IPS-15b (cell line): ENCODE data around the gene SV2C.
"Not testable (repeated sequence)": the region's sequence is repeated elsewhere in the genome, so short reads cannot be mapped to it uniquely, and the experiment has no call there.

Experiments used
- H3K27me3 ChIP-seq: one replicate; pipeline ENCODE4 v1.6.1; 2013; ENCODE audit warnings: low read length; ENCODE audit not compliant: control insufficient read depth, insufficient read depth
- H3K36me3 ChIP-seq: one replicate; pipeline ENCODE4 v1.6.1; 2013; ENCODE audit warnings: low read length; ENCODE audit not compliant: control insufficient read depth, insufficient read depth
- H3K4me1 ChIP-seq: one replicate; pipeline ENCODE4 v1.6.1; 2013; ENCODE audit warnings: mild to moderate bottlenecking, low read length; ENCODE audit not compliant: control insufficient read depth, insufficient read depth
- H3K4me3 ChIP-seq: one replicate; pipeline ENCODE4 v1.5.1; 2013; ENCODE audit warnings: low read depth, low read length
- H3K9ac ChIP-seq: one replicate; pipeline ENCODE4 v1.6.1; 2013; ENCODE audit warnings: low read depth, mild to moderate bottlenecking, low read length
- H3K9me3 ChIP-seq: one replicate; pipeline ENCODE4 v1.6.1; 2013; ENCODE audit warnings: mild to moderate bottlenecking, low read length; ENCODE audit not compliant: control insufficient read depth, insufficient read depth

Gene SV2C

DNA sequence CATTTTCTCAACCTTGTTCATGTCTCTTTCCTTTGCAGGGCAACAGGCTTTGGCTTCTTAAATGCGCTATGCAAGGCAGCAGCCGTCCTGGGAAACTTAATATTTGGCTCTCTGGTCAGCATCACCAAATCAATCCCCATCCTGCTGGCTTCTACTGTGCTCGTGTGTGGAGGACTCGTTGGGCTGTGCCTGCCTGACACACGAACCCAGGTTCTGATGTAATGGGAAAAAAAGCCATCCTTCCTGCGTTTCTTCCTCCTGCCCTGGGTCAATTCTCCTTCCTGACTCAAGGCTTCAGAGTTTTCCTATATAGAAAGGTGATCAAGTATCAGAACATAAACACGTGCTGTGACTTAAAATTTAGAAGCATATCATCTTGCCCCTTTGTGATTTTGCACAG is 242.1 kb downstream of the SV2C start:
- H3K9me3 ChIP-seq = no peaks in the 10 kb centered on the region
- no peaks in the 10 kb centered on the region for H3K27me3 ChIP-seq
- peaks cover 27% of the 10 kb centered on the region for H3K4me1 ChIP-seq
- H3K9ac ChIP-seq = no peak overlapping the region
- no peaks in the 10 kb centered on the region for H3K36me3 ChIP-seq
- peak overlapping the region; percentile 4 for H3K4me3 ChIP-seq

DNA sequence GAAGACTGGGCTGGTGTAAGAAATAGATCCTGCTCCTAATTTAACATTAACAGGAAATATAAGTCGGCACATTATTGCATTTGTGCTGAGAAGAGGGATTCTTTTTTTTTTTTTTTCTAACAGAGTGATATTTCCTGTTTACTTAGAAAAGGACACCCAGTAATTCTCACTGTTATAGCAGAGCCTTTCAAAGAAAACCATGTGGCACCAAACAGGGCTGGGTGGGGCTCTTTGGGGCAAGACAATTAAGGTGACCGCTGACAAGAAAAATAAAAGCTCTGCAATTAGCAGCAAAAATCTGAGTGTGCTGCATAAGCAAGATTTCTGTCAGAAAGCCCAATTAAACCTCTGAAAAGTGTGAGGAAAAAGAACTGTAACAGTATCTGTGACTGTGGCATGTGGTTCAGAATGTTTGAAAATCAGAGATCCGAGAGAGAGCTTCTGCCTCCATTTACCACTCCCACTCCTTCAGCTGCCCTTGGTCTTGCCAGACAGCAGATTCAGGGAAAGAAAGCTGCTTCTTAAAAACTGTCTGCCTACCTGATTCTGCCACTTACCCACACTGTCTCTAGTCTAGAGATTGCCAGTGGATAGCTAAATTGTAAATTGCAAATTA is 242.8 kb downstream of the SV2C start:
- H3K36me3 ChIP-seq = no peaks in the 10 kb centered on the region

DNA sequence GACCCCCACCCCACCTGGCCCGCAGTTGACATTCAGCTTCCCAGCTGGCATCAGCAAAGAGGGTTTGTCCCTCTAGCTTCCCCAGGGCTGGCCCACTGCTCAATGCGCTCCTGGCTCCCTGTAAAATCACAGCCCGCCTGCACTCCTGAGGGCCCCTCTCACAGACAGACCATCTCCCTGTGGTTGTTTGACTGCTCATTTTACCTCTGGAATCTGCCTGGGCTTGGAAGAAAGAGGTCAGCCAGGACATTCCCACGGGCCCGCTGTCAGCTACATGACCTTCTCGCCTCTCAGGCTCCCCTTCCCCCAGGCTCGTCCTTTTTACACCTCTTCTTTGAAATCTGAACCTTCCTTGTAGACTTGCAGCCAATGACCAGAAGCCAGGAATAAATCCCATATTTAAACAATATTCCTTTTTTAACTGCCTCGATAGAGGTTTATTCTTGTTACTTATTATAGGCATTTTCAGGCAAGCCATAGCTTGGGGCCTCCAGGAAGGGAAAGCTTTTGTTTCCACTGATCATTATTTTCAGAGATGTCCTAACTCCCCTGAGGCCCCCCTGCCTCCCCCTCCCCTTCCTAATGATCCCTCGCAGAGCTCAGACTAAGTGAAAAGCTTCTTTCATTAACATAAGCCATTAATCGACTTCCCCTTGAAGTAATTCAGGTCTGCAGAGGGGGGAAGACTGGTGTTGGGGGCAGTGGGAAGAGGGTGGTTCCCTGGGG is 243.6 kb downstream of the SV2C start:
- H3K36me3 ChIP-seq = no peaks in the 10 kb centered on the region
- H3K9ac ChIP-seq = no peak overlapping the region
- peaks cover 27% of the 10 kb centered on the region for H3K4me1 ChIP-seq
- no peaks in the 10 kb centered on the region for H3K9me3 ChIP-seq
- no peaks in the 10 kb centered on the region for H3K27me3 ChIP-seq
- peak overlapping the region; percentile 38 for H3K4me3 ChIP-seq

More for the DNA sequence above, 242.8 kb downstream of the SV2C start:
- Histone ChIP-seq H3K9ac (no peak overlapping the region), H3K27me3 (no peaks in the 10 kb centered on the region), H3K4me3 (peak overlapping the region; percentile 38), H3K4me1 (peaks cover 27% of the 10 kb centered on the region), H3K9me3 (no peaks in the 10 kb centered on the region)

DNA sequence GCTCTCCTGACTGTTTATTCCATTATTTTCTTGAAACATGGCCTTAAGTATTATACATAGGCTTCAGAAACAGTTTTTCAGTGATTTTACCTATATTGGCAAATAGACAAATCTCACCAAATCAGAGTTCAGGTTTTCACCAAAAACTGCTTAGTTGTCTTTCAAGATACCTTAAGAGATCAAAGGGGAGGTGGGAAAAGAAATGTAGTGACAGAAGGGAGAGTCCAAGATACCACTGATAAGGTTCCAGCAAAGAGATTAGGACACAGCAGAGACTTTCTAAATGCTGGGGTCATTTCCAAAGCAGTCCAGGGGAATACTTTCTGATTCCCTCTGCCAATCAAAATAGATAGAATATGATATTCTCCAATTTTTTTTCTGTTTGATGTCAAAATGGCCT is 246.2 kb downstream of the SV2C start:
- Histone ChIP-seq H3K9me3 (no peaks in the 10 kb centered on the region), H3K36me3 (no peaks in the 10 kb centered on the region), H3K4me1 (peaks cover 36% of the 10 kb centered on the region), H3K9ac (no peak overlapping the region), H3K4me3 (no peak overlapping the region), H3K27me3 (no peaks in the 10 kb centered on the region)

DNA sequence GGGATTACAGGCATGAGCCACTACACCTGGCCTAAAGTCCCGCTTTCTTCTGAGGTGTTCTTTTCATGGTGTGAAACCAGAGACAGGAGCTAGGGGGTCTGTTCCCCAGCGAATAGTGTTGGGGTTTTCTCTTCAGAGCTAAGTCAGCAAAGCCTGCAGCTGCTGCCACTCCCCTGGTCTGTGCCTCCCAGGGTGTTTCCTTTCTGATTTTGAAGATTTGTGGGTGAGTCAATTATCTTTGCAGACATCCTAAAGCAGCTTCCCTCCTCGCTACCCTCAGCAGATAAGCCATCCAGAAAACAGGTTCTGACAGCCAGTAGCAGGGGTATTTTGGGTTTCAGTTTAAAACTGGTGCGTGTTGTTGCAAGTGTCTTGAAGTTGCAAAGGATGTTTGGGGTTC is 247.9 kb downstream of the SV2C start:
- Histone ChIP-seq H3K9me3 (no peaks in the 10 kb centered on the region), H3K4me3 (no peak overlapping the region), H3K36me3 (no peaks in the 10 kb centered on the region), H3K27me3 (no peaks in the 10 kb centered on the region), H3K4me1 (peaks cover 23% of the 10 kb centered on the region), H3K9ac (no peak overlapping the region)

DNA sequence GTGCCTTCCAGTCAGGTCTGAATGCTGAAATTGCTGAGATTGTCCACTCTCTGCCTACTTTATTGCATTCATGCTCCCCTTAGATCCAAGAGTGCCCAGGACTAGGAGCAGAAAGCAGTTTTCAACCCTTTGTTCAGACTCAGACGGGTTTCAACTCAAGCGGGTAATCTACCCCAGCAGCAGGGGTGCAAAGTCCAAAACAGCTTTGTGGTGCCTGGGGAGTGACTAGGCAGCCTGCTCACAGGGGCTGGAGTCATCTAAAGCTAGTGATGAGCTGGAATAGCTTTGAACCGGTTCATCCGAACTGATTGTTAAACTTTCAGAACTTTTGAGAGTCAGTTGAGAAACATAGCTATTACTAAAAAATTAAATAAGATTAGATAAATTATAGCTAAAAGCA is 248.9 kb downstream of the SV2C start:
- Histone ChIP-seq H3K9me3 (peaks cover 5% of the 10 kb centered on the region), H3K4me3 (no peak overlapping the region), H3K27me3 (no peaks in the 10 kb centered on the region), H3K4me1 (peaks cover 20% of the 10 kb centered on the region), H3K36me3 (peaks cover 5% of the 10 kb centered on the region), H3K9ac (no peak overlapping the region)

DNA sequence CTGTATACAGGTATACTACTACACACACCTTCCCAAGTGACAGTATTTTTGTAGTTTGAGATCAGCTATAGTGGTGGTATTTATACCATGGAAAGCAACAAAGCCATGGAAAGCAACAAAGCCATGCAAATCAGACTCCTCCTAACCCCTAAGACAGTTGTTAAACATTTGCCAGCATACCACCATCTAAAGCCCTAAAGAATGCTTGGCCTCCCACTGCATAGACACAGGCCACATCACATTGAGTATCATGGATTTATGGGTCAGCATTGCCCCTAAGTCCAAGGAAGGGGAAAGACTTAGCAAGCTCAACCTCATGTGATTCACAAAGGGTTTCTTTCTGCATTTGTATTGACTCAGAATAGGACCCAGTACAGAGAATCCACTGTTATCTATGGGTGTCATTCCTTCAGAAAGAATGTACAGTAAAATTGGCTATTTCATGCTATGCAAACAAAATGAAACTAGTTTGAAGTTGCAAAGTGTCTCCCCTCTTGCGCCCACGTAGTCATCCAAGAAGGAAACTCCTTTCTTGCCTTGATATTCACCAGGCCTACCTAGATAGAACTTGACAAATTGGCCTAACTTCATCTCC is 249.5 kb downstream of the SV2C start:
- H3K9me3 ChIP-seq = peaks cover 5% of the 10 kb centered on the region
- H3K4me1 ChIP-seq = peaks cover 19% of the 10 kb centered on the region
- H3K27me3 ChIP-seq = no peaks in the 10 kb centered on the region
- no peak overlapping the region for H3K9ac ChIP-seq
- H3K4me3 ChIP-seq = no peak overlapping the region
- H3K36me3 ChIP-seq = peaks cover 5% of the 10 kb centered on the region

DNA sequence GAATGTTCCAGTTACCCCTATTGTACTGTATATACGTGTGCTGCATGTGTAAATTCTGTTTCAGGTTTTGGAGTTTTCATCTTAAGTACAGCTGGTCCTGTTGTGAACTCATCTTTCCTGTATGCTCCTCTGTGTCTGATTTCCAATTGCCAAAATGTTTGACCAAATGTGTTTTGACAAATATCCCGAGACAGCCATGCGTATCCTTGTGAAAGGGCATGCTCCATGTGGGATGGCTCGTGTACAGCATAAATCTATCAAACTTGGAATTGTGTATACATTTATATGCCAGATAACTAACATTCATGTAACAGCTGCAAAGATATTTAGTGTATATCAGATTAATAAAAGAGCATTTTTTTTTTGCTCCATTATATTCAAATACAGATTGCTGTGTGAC is 250.4 kb downstream of the SV2C start:
- H3K4me1 ChIP-seq = peaks cover 19% of the 10 kb centered on the region
- peaks cover 5% of the 10 kb centered on the region for H3K36me3 ChIP-seq
- H3K9ac ChIP-seq = no peak overlapping the region
- H3K27me3 ChIP-seq = no peaks in the 10 kb centered on the region
- H3K4me3 ChIP-seq = no peak overlapping the region
- H3K9me3 ChIP-seq = peaks cover 5% of the 10 kb centered on the region

DNA sequence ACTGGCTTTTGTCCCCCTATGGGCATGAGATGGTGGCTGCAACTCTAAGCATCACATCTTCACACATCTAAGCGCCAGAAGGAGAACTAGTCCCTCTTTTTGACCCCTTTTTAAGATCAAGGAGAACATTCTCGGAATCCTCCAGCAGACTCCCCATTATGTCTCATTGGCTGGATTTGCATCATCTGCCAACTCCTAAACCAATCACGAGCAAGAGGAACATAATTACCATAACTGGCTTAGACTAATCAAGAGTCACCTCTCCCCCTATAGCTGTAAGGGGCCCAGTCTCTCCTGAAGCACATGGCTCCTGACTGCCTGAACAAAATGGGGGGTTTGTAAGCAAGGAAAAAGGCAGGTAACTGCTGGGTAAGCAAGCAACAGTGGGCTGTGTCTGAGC is 251.4 kb downstream of the SV2C start:
- H3K9me3 ChIP-seq = peaks cover 5% of the 10 kb centered on the region
- H3K4me3 ChIP-seq = no peak overlapping the region
- no peaks in the 10 kb centered on the region for H3K27me3 ChIP-seq
- peaks cover 19% of the 10 kb centered on the region for H3K4me1 ChIP-seq
- H3K36me3 ChIP-seq = peaks cover 5% of the 10 kb centered on the region
- no peak overlapping the region for H3K9ac ChIP-seq

DNA sequence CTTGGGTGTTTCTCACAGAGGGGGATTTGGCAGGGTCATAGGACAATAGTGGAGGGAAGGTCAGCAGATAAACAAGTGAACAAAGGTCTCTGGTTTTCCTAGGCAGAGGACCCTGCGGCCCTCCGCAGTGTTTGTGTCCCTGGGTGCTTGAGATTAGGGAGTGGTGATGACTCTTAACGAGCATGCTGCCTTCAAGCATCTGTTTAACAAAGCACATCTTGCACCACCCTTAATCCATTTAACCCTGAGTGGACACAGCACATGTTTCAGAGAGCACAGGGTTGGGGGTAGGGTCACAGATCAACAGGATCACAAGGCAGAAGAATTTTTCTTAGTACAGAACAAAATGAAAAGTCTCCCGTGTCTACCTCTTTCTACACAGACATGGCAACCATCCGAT is 252.3 kb downstream of the SV2C start:
- not testable (repeated sequence) for H3K36me3 ChIP-seq, H3K4me3 ChIP-seq, H3K27me3 ChIP-seq, H3K9ac ChIP-seq, H3K9me3 ChIP-seq
- peaks cover 19% of the 10 kb centered on the region for H3K4me1 ChIP-seq

DNA sequence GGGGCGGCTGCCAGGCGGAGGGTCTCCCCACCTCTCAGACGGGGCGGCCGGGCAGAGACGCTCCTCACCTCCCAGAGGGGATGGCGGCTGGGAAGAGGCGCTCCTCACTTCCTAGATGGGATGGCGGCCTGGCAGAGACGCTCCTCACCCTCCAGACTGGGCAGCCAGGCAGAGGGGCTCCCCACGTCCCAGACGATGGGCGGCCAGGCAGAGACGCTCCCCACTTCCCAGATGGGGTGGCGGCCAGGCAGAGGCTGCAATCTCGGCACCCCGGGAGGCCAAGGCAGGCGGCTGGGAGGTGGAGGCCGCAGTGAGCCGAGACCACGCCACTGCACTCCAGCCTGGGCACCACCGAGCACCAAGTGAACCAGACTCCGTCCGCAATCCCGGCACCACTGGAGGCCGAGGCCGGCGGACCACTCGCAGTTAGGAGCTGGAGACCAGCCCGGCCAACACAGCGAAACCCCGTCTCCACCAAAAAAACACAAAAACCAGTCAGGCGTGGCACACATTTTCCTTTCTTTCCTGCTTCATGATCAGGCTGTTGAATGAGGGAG is 253.1 kb downstream of the SV2C start:
- H3K36me3 ChIP-seq, H3K4me3 ChIP-seq, H3K27me3 ChIP-seq, H3K9me3 ChIP-seq, H3K9ac ChIP-seq: not testable (repeated sequence)
- peaks cover 19% of the 10 kb centered on the region for H3K4me1 ChIP-seq

DNA sequence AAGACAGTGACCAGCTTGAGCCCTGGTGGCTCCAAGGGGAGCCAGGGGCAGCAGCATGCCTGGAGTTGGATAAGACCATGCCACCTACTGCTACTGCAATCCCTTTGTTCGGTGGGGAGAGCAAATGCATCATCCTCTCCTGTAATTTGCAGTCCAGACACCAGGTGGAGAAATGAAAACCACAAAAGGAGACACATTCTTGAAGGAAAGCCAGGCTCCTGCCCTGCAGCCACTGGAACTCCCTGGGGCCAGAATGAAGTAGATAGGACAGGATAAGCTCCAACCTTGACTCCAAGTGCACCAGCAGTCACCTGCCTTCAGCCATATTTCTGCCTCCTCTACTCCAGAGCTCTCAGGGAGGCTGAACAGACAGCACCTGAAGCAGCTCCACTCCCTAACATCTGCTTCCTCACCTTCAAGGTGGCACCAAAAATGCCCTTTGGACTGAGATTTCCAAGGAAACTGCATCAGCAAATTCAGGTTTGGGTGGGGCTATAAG is 254.8 kb downstream of the SV2C start:
- Histone ChIP-seq H3K9ac (no peak overlapping the region), H3K4me3 (no peak overlapping the region)

More for the DNA sequence above, 254.8 kb downstream of the SV2C start:
- Histone ChIP-seq H3K27me3 (no peaks in the 10 kb centered on the region), H3K9me3 (peaks cover 5% of the 10 kb centered on the region), H3K36me3 (peaks cover 5% of the 10 kb centered on the region), H3K4me1 (peaks cover 14% of the 10 kb centered on the region)
